IPS DF 19.7 (cell line): Measurements from ENCODE around the gene OR2Z1.
A peak's percentile ranks its signal among the peaks of the same experiment; 100 is the strongest.

Experiments used
- DNase-seq: peaks from one replicate; pipeline ENCODE4 v3.0.0-alpha.2; 2013; ENCODE audit warnings: low read depth, low spot score

Gene OR2Z1, protein sequence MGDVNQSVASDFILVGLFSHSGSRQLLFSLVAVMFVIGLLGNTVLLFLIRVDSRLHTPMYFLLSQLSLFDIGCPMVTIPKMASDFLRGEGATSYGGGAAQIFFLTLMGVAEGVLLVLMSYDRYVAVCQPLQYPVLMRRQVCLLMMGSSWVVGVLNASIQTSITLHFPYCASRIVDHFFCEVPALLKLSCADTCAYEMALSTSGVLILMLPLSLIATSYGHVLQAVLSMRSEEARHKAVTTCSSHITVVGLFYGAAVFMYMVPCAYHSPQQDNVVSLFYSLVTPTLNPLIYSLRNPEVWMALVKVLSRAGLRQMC

DNA sequence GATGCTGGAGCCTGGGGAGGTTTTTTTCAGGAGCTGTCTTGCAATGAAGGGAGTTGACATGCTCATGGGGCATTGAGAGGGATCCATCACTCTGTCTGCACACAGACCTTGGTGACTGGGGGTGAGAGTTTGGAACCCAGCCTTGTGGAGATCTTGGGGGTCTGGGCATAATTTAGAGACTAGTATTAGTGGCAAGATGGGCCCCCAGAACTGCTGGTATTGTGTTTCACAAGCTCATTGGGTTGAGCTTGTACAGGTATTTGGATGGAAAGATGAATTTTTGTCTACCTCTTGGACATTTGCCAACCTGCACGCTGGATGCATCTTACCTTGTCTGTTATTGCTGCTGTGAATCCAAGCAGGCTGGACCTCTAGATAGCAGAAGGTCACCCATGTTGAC is at the start of gene OR2Z1:
Gene OR2Z1 (plus strand): TSS at position 301 of the 400 bp plus-strand sequence. CDS start 9,395 bp downstream, outside the sequence.
- DNase-seq, result no peak

DNA sequence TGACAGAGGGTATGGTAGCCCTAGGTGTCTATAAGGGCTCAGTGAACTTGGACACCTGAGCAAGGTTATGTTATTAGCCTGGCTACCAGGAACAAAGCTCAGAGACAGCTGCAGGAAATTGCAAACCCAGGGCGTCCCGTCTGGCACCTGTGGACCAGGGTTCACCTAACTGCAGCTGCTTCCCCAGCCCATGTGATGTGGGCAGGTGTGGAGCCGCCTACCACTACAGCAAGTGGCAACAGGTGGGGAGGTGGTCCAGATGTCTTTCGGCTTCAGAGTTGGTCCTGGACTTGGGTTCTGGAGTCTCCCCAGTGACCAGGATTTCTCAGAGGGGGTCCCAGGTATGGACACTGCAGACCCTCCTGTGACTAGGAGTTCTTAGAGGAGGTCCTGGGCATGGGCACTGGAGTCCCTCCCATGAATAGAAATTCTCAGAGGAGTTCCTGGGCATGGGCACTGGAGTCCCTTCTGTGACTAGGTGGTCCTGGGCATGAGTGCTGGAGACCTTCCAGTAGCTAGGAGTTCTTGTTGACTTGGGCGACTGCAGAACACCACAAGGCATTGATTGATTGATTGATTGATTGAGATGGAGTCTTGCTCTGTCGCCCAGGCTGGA is 48.0 kb upstream of the OR2Z1 start:
- no peak for DNase-seq

DNA sequence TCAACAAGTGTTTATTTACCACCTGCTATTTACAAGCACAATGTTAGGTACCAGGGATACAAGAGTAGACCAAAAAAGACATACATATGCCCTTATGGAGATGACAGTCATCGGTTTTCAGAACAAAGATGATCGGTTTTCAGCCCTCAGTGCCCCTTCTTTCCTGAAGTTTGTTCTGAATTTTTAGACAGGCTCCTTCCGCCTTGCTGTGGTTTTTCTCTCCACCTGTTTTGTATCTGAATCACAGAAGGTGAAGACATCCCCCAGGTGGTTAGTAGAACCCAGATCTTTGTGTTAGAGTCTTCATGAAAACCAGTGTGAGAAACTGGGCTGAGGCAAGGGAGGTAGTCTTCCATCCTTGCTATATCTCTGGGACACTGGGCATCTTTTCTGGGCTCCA is 46.4 kb upstream of the OR2Z1 start:
- DNase-seq, result no peak

DNA sequence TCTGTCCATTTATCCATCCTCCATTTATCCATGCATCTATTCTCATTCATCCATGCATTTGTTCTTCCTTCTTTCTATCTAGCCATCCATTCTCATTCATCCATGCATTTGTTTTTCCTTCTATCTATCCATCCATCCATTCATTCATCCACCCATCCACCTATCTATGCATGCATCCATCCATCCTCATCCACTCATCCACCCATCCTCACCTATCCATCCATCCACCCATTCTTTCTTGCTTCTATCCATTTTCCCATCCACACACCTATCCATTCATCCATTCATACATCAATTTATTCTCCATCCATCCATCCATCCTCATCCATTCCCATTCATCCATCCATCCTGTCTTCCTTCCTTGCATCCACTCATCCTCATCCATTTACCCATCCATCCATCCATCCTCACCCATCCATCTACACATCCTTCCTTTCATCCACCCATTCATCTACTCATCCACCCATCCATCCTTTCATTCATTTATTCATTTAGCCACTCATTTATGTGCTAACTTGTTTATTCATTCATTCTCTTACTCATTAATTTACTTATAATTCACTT is 43.1 kb upstream of the OR2Z1 start:
- no peak for DNase-seq

DNA sequence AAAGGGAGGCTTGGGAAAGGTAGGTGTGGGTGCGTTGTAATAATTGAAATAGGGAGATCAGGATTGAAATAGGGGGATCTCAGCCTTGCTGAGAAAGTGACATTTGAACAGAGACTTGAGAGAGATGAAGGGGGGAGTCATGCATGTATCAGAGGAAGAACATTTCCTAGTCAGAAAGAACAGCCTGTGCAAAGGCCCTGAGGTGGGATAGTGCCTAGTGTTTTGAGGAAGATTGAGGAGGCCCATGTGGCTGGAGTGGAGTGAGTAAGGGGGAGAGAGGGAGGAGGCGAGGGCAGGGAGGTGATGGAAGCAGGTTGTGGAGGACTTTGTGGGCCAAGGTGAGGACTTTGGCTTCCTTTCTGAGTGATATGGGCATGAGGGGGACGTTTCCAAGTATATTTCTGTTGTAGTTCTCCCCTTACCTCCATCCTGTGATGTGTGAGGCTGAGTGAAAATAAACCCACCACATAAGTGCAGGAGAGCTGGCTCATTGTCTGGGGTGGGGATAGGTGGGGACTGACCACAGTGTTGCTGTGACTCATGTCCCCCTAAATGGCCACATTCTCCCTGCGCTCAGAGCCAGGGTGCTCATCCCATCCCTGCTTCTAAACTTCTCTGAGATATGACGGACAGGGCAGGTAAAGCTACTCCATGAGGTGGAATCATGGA is 40.6 kb upstream of the OR2Z1 start:
- DNase-seq, result no peak

DNA sequence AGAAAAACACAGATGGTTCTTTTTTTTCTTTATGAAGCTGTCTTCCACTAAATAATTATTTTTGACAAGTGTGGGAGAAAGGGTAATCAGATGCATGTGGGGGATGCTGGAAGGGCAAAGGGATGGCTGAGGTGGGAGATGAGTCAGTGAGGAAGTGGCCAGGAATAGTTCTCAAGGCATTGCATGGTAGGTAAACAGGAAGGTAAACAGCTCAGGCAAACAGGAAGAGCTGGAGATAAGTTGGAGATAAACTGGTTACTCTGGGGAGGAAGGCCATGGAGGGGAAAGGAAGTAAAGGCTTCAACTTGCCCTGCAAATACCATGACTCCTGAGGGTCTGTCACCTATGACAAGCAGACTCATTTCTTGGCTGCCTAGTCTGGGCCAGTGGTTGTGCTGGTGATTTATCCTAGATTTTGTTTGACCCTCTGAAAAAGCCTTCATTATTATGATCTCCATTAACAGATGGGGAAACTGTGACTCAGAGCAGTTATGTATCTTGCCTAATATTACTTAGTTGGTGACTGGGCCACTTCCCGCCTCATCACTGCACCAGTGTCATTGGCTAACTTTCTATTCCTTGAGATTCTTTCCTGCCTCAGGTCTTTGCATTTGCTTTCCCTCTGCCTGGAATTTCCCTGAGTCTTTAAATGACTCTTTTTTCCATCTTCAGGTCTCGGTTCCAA is 39.9 kb upstream of the OR2Z1 start:
- DNase-seq, result no peak

DNA sequence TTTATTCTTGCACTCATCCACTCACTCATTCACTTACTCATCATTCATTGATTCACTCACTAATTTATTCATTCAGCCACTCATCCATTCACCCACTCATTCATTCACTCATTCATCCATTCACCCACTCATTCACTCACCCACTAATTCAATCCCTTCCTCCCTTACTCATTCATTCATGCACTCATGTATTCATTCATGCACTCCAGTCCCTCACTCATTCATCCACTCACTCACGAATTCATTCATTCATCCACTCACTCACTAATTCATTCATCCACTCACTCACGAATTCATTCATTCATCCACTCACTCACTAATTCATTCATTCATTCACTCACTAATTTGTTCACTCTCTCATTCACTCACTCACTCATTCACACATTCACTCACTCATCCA is 39.0 kb upstream of the OR2Z1 start:
- no peak for DNase-seq

DNA sequence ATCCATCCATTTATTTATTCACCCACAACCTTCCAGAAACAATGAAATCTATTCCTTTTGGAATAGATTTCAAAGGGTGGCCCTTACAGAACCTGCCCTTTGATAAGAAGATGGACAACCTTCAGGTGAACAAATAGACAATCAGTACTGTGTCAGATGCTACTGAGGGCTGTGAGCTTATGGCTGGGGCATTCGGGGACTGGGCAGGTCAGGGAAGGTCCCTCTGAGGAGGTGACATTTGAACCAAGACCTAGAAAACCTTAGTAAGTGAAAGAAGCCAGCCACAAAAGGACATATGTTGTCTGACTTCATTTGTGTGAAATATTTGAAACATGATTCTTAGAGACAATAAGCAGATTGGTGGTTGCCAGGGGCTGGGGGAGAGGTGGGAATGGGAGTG is 38.5 kb upstream of the OR2Z1 start:
- no peak for DNase-seq

DNA sequence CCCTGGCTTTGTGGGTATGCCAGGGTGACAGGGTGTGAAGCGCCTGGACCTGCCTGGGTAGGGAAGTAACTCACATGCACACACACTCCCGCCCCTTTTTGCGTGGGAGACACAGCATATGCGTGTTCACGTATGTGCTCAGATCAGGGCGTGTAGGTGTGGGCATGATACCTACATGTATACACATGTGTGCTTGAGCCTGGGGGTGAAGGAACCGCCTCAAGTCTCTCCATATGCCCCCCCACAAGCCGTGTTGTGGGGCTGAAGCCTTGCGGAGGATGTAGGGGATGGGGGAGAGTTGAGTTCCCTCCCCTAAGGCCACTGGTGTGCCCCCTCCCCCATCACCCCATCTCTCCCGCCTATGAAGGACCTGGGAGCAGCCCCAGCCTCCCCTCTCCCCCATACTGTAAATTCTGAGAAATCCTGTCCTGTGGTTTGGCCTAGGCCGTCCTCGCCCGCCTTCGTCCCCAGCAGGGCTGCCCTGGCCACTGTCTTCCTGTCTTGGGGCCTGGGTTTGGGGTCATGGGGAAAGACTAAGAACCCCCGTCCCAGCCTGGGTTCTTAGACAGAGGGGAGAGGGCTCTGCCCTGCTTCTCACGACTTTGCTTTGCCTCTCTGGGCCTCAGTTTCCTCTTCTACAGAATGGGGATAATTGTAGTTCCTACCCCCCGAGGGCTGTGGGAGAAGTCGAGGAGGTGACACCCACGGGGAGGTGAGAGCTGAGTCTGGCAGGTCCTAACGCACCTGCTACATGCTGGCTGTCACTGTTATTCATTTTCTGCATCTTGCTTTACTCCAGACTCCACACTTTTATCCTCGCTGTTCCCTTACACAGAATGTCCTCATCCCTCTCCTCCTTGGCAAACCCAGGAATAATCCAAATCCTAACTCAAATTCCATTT is 37.2 kb upstream of the OR2Z1 start:
- no peak for DNase-seq

DNA sequence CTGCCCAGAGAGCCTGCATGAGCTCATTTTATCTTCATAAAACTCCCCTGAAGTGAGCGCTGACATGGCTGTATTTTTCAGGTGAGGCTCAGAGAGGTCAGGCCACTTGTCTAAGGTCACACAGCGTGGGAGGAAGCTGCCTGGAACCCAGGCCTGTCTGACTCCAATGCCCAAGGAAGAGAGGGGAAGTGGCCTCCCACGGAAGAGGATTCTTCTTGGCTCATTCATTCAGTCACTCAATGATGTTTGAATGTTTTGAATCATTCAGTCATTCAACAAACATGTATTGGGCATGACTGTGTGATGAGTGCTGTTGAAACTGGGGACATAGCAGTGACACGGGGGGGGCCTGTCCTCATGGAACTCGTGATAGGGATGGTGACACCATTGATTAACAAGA is 34.9 kb upstream of the OR2Z1 start:
- no peak for DNase-seq

DNA sequence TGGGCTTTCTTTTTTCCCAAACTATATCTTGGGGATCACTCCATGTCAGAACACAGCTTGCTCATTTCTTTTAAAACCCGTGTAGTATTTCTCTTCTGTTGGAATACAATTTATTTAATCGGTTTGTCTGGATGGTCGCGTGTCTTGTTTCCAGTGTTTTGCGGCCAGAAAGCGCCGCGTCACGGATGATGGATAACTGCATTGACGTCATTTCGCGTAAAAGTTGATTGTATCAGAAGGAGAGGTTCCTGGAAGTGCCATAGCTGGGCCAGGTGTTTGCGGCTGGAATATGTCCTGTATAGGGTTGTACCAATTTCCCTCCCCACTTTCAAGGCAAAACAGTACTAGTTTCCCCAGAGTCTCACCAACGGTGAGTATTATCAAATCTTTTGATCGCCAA is 32.5 kb upstream of the OR2Z1 start:
- no peak for DNase-seq

DNA sequence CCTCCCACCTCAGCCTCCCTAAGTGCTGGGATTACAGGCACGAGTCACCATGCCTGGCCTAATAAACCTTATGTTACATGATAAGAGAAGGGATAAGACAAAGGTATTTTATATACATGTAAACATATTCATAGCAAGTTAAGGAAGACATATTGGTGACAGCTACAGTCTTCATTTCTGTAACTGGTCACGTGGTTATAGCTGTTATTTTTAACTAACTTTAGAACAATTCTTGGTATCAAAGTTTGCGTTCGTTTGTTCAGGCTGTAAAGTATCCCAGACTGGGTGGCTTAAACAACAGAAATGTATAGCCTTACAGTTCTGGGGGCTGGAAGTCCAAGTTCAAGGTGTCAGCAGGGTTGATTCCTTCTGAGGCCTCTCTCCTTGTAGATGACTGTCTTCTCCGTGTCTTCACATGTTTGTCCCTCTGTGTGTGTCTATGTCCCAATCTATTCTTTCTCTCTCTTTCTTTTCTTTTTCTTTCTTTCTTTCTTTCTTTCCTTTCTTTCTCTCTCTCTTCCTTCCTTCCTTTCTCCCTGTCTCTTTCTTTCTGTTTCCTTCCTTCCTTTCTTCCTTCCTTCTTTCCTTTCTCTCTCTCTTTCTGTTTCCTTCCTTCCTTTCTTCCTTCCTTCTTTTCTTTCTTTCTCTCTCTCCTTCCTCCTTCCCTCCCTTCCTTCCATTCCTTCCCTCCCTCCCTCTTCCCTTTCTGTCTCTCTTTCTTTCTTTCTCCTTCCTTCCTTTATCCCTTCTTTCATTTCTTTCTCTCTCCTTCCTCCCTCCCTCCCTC is 30.5 kb upstream of the OR2Z1 start:
- DNase-seq, result no peak

DNA sequence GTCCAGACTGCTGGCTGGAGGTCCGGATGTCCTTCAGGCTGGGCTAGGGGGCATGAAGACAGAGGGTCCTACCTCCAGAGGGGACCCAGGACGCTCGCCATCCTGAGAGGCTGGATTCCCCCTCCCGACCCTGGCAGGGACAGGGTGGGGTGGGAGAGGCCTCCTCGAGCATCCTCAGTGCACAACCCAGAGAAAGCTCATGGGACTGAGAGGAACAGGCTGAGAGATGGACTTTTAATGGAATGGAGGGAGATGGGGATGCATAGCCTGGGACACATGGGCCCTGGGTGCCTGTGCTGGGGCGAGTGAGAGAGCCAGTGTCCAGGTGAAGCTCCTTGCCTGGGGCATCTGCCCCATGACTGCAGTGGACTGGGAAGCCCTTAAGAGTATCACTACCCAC is 25.9 kb upstream of the OR2Z1 start:
- no peak for DNase-seq

DNA sequence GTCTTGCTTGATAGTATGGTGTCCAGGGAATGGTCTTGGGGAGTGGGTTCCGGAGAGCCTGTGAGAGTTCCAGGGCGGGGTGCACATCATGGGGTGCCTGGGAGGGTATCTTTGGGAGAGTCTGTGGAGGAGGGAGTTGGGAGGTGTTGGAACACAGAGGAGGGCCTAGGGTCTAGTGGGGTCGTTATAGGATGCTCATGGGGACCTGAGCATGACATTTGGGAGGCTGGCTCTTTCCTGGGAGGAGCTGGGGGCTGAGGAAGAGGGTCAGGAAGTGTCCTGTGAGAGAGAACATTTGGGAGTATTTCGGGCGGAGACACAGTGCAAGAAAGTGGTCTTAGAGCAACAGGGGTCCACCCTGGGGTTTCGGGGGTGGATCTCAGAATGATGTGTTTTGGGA is 25.5 kb upstream of the OR2Z1 start:
- DNase-seq, result no peak

DNA sequence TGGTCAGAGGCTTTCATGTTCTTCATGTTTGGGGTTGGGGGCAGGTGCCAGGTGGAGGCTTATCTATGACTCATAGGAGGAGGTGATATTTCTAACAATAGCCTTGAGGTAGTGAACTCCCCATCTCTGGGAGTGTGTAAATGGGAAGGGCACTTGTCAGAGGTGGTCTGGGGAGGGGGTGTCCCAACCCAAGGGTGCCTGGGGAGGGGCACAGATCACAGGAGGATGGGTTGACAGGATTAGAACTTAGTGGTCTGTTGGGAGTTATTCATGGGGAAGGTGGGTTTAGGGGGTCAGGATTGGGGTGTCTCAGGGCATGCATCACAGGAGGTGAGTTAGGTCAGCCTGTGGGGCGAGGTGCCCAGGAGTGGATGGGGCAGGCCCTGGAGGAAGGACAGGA is 24.4 kb upstream of the OR2Z1 start:
- no peak for DNase-seq

DNA sequence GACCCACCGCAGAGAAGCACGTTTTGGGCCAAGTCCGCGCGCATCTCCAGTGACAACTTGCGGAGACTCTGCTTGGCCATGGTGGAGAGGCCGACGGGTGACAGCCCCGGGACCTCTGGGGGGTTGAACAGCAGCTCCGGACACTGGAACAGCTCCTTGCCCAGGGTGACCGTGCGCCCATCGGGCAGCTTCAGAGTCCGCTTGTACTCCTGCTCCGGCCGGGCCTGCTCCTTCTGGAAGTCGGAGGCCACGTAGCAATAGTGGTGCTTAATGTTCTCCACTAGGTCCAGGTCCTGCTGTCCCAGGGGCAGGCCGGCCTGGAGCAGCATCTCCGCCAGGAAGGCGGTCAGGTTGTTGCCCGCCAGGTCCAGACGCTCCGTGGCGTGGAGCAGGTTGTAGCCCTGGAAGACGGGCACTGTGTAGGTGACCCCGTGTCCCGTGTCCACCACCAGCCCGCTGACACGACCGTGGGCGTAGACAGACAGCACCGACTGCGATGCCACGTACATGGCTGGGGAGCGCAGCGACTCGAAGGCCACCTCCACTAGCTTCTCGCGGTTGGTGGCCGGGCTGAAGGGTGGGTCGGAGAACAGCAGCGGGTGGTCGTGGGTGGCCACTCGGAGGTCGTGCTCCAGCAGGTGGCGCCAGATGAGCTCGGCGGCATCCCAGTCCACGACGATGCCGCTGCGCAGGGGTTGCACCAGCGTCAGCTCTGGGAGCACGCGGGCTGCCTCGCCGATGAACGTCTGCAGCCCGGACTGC is 23.6 kb upstream of the OR2Z1 start:
- DNase-seq, result peak; percentile 7

DNA sequence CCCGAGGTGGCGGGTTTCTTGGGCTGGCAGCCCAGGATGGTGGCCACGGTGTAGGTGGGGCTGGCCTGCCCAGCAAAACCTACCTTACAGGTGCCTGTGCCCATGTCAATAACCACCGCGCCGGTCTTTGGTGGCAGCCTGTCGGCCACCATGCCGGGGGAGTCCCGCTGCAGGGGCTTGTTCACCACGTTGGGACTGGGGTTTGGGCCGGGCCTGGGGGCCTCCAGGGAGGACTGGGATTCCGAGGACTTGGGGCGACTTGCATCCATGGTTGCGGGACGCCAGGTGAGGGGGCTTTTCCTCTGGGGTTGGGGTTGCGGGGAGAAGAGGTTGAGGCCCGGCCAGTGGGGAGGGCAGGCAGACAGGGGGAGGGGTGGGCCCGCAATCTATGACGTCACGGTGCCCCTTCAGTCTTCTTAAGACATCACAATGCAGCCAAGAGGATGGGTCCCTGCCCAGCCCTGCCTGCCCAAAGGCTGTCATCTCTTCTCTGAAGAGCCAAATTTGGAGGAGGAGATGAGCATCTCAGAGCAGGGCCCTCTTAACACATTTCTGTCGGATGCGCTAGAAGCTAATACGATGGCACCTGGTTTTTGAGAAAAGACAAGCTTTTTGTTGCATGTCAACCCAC is 22.9 kb upstream of the OR2Z1 start, which contains the start of gene ACTL9:
Gene ACTL9 (minus strand): TSS at position 363 of the 631 bp plus-strand sequence. CDS start 94 bp downstream, at position 269.
- DNase-seq, result no peak

DNA sequence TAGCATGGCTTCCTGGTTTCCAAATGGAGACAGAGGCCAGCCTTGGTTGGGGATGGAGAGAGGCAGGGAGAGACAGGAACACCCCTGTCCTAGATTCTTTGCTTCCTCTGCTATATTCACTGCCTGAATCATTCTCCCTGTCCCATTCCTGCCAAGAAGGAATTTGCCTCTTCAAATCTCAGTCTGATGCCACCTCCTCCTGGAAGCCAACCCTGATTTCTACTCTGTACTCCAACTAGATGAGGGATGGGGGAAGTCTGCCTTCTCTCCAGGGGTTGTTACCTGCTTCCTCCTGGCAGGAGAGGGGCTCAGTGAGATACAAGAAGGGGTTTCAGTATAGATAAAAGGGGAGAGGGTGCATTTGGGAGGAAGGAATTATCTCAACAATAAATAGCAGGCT is 21.5 kb upstream of the OR2Z1 start:
- DNase-seq, result no peak

DNA sequence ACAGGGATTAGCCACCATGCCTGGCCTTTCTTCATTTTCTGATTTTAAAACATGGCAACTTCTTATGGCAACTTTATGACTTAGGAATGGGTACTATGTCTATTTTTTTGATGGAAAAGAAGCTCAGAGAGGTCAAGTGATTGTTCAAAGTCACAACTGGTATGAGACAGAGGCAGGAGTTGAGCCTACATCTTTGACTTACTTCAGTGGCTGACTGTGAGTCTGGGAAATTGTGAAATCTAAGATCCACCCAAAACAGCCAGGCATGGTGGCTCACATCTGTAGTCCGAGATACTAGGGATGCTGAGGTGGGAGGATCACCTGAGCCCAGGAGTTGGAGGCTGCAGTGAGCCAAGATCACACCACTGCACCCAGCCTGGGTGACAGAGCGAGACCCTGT is 20.5 kb upstream of the OR2Z1 start:
- DNase-seq, result no peak
